Measurements from ENCODE around the gene NFU1. TPM values are rescaled to one million over a fixed set of nuclear protein-coding genes. Genes with fewer than 3 reads are reported as not detected.
"Not testable (repeated sequence)": the region's sequence is repeated elsewhere in the genome, so short reads cannot be mapped to it uniquely, and the experiment has no call there.

The NFU1 gene
- total and polyA plus RNA-seq, 12 donors, result 47.3 to 117 (median 55.6) TPM

DNA sequence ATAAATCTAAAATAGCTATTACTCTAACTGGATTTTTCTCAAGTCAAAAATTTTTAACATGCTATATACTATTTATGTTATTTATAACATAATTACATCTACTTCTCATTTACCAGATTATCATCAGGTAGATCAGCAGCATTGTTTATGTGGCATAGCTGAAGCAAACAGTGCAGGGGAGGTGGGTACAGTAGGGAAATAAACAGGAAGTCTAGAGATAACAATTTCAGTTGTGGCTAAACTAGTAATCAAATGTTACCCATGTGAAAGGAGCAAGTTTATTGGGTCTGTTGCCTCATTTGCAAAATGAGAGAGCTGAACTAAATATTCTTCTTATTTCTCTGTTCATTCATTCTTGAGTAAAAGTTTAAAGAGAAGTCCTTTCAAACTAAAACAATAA is 77.9 kb downstream of the NFU1 start:
- Histone ChIP-seq H3K27ac (no peak overlapping the region), H3K4me3 (no peak overlapping the region), H3K27me3 (no peaks in the 10 kb centered on the region), H3K36me3 (replicated peaks in 1 of 2) (peaks cover 0 to 92% of the 10 kb centered on the region in 2 donors), H3K4me1 (replicated peaks in 1 of 2) (no peaks in the 10 kb centered on the region), H3K9me3 (replicated peaks in 1 of 3) (no peaks in the 10 kb centered on the region)
- intact Hi-C loops (cut with DNase I), result no loop called here
- no peak for TF ChIP-seq POLR2A (IDR thresholded peaks at IDR 0.05)
- TF ChIP-seq, protein P1, sequence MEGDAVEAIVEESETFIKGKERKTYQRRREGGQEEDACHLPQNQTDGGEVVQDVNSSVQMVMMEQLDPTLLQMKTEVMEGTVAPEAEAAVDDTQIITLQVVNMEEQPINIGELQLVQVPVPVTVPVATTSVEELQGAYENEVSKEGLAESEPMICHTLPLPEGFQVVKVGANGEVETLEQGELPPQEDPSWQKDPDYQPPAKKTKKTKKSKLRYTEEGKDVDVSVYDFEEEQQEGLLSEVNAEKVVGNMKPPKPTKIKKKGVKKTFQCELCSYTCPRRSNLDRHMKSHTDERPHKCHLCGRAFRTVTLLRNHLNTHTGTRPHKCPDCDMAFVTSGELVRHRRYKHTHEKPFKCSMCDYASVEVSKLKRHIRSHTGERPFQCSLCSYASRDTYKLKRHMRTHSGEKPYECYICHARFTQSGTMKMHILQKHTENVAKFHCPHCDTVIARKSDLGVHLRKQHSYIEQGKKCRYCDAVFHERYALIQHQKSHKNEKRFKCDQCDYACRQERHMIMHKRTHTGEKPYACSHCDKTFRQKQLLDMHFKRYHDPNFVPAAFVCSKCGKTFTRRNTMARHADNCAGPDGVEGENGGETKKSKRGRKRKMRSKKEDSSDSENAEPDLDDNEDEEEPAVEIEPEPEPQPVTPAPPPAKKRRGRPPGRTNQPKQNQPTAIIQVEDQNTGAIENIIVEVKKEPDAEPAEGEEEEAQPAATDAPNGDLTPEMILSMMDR (IDR thresholded peaks at IDR 0.05), result no peak
- DNase-seq, result no peak

- Histone ChIP-seq H3K4me1 (replicated peaks in 1 of 2) (no peaks in the 10 kb centered on the region), H3K36me3 (replicated peaks in 1 of 2) (peaks cover 0 to 91% of the 10 kb centered on the region in 2 donors), H3K4me3 (no peak overlapping the region), H3K27ac (no peak overlapping the region), H3K27me3 (no peaks in the 10 kb centered on the region), H3K9me3 (replicated peaks in 1 of 3) (no peaks in the 10 kb centered on the region)
- 67 to 77% (median 74%) methylated on average over 3 of the region's 3 CpGs for WGBS, 4 donors
- intact Hi-C loops (cut with DNase I), result no loop called here
- DNase-seq, result no peak
- TF ChIP-seq POLR2A (IDR thresholded peaks at IDR 0.05), result no peak
- TF ChIP-seq, protein P1 (IDR thresholded peaks at IDR 0.05), result no peak
Measured at GRCh38 chr2:69358914-69359313, 78.3 kb downstream of the NFU1 start.

DNA sequence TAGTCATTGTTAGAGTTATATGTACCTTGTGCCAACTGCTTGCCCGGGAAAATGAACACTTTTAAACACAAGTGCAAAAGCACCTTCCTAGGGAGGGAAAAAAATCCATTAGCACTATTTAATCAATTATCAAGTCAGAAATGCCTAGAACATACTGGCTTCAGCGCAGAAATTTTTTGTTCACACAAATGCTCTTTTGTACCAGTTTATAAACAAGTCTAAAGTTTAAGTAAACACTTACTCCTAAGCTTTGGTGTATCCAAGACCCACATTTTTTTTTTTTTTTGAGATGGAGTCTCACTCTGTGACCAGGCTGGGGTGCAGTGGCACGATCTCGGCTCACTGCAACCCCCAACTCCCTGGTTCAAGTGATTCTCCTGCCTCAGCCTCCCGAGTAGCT is 80.8 kb downstream of the NFU1 start:
- 93 to 98% (median 96%) methylated on average over 5 of the region's 5 CpGs for WGBS, 4 donors
- intact Hi-C loops (cut with DNase I), result no loop called here
- Histone ChIP-seq H3K27me3 (no peaks in the 10 kb centered on the region), H3K36me3 (replicated peaks in 1 of 2) (peaks cover 0 to 79% of the 10 kb centered on the region in 2 donors), H3K9me3 (replicated peaks in 1 of 3) (no peaks in the 10 kb centered on the region), H3K4me3 (no peak overlapping the region), H3K27ac (no peak overlapping the region), H3K4me1 (replicated peaks in 1 of 2) (no peaks in the 10 kb centered on the region)
- DNase-seq, result no peak
- TF ChIP-seq POLR2A (IDR thresholded peaks at IDR 0.05), result no peak
- TF ChIP-seq, protein P1 (IDR thresholded peaks at IDR 0.05), result no peak

- WGBS, 4 donors, result 67 to 80% (median 76%) methylated on average over 3 of the region's 3 CpGs
- DNase-seq; H3K27ac ChIP-seq; H3K4me3 ChIP-seq; H3K27me3 ChIP-seq; intact Hi-C loops (cut with DNase I); H3K9me3 ChIP-seq (replicated peaks in 1 of 3); H3K4me1 ChIP-seq (replicated peaks in 1 of 2): not testable (repeated sequence)
- peaks cover 0 to 66% of the 10 kb centered on the region in 2 donors for H3K36me3 ChIP-seq (replicated peaks in 1 of 2)
Measured at GRCh38 chr2:69354976-69355375, 82.3 kb downstream of the NFU1 start.

DNA sequence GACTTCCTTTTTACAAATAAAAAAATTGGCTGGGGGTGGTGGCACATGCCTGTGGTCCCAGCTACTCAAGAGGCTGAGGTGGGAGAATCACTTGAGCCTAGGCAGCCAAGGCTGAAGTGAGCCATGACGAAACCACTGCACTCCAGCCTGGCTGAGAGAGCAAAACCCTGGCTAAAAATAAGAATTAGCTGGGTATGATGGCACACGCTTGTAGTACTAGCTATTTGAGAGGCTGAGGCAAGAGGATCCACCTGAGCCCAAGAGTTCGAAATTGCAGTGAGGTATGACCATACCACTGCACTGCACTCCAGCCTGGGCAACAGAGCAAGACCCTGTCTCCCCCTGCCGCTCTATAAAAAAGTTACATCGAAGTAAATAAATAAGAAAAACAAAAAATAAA is 83.9 kb downstream of the NFU1 start:
- TF ChIP-seq, protein P1 (IDR thresholded peaks at IDR 0.05), result no peak
- TF ChIP-seq POLR2A (IDR thresholded peaks at IDR 0.05), result no peak
- Histone ChIP-seq H3K27ac (no peak overlapping the region), H3K27me3 (no peaks in the 10 kb centered on the region), H3K4me3 (no peak overlapping the region), H3K36me3 (replicated peaks in 1 of 2) (peaks cover 0 to 67% of the 10 kb centered on the region in 2 donors), H3K4me1 (replicated peaks in 1 of 2) (no peaks in the 10 kb centered on the region), H3K9me3 (replicated peaks in 1 of 3) (no peaks in the 10 kb centered on the region)
- intact Hi-C loops (cut with DNase I), result no loop called here
- DNase-seq, result no peak
- WGBS, 4 donors, result 96 to 99% (median 98%) methylated on average over 5 of the region's 5 CpGs
